GM19452 (cell line): ENCODE results near the gene SEMA6B.
"Not testable (repeated sequence)": the region's sequence is repeated elsewhere in the genome, so short reads cannot be mapped to it uniquely, and the experiment has no call there.

Source experiments
- ATAC-seq: cut with Tn5 transposase; IDR thresholded peaks from one replicate; pipeline ENCODE4 v1.9.1; 2021; ENCODE audit not compliant: unreplicated experiment

The SEMA6B gene

DNA sequence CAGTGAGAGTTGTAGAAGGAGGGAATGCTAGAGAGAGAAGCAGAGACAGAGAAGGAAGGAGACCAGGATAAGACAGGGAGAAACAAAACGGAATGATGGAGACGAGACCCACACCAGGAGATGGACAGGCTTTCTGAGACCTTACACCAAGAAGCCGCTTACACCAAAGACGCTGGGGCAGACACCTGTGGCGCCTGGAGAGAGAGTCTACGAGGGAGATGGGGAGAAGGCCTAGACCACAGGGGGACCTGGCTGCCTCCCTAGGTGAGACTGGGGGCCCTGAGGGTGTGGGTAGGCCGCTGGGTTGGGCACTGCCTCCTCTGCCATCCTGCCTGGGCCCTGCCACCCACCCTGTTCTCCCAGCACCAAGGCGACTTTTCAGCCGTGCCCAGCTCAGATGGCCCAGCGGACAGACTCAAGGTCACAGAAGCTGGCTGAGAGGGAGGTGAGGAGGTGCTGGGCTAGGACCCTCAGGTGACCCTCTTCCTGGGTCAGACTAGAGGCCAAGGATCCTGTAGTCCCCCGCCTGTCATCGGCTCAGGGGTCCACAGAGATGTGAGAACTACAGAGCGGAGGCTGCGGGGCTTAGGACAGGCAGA, 29.5 kb downstream of the SEMA6B start:
- no peak for ATAC-seq

DNA sequence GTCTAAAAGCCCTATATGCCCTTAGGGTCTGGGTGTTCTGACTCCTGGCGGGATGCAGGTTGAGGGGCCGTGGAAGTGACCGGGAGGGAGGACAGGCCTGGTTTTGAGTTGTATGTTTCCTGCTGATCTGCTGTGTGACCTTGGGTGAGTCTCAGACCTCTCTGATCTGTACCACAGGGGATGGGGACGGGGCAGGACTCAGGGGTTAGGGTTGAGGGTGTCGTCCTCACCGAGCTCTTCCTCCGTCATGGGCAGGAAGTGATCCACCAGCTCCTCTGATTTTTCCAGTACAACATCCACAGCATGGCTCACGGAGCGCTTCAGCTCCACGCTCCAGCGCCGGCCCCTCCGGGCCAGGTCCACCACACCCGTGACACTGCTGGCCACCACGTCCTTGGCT, 30.6 kb downstream of the SEMA6B start:
- ATAC-seq = no peak

DNA sequence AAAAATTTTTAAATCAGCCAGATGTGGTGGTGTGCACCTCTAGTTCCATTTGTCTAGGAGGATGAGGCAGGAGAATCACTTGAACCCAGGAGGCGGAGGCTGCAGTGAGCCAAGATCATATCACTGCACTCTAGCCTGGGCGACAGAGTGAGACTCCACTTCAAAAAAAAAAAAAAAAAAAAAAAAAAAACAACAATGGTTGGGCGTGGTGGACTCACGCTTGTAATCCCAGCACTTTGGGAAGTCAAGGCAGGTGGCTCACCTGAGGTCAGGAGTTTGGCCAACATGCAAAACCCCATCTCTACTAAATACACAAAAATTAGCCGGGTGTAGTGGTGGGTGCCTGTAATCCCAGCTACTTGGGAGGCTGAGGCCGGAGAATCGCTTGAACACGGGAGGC, 32.1 kb downstream of the SEMA6B start:
- ATAC-seq = not testable (repeated sequence)

DNA sequence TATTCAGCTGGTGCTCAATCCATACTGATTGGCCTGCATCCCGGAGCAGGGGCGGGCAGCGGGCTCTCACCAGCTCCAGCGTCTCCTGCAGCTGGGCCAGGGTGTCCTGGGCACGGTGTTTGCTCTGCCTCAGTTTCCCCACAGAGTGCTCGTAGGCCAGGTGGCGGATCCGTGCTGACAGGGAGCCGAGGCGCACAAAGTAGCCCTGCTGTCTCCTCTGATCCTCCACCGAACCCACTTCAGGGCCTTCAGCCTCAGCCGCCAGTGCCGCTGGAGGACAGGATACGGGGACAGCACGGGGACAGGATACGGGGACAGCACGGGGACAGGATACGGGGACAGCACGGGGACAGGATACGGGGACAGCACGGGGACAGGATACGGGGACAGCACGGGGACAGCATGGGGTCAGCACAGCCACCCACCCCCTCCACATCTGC, 33.9 kb downstream of the SEMA6B start:
- ATAC-seq = no peak

DNA sequence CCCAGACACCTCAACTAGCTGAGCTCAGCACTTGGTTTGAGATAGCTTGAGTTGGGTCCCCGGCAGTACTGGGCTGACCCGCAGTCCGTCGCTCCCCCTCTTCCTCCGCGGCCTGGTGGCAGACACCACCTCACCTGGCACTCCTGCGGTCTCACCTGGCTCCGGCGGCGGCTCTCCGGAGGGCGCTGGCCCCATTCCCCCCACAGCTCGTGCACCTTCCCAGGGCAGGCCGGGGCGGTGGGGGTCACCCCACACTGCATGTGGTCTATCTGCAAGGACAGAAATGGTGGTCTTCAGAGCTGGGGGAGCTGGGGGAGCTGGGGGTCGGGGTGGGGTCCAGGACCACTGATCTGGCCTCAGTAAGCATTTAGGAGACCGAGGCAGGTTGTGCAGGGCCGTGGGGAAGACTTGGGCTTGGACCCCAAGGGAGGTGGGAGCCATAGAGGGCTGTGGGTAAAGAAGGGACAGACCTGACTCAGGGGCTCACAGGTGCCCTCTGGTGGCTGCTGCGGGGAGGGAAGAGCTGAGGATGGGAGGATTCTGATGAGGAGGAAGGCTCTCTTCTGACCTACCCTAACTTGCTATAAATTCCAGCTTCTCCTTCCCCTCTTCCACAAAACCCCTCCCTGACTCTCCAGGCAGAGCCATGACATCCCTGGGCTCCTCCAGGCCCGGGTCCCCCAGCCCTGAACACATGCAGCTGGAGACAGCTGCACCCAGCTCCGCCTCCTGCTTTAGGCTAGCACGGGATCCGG, 34.5 kb downstream of the SEMA6B start:
- ATAC-seq = no peak

DNA sequence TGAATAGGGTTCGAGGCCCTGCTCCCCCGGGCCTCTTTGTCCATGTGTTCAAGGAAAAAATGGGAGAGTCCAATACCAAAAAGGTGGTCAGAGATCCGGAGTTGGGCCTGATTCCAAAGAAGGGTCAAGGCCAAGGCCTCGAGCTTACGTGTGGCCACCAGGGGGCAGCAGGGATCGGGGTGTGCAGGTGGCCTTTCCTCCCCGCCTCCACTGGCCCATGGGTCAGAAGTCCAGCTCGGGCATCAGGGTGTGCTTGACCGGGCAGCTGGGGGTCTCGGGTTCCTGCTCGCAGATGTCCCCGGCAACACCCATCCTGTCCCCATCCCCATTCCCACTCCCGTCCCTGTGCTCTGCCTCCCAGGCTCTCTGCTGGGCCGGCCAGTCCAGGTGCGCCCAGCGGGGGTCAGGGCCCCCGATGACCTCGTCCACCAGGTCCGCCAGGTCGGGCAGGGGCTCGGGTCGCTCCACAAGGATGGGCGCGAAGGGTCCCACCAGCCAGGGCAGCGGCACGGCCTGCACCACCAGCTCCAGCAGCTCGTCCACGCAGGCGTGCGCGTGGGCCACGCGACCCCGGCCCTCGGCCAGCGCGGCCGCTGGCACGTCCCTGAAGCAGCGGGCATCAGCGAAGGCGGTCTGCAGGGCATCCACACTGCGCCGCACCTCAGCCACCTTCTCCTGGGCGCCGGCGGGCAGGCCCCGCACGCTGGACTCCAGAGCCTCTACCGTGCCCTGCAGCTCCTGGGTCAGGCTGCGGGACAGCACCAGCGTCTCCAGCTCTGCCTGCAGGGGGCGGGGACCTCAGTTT, 36.0 kb downstream of the SEMA6B start:
- no peak for ATAC-seq

DNA sequence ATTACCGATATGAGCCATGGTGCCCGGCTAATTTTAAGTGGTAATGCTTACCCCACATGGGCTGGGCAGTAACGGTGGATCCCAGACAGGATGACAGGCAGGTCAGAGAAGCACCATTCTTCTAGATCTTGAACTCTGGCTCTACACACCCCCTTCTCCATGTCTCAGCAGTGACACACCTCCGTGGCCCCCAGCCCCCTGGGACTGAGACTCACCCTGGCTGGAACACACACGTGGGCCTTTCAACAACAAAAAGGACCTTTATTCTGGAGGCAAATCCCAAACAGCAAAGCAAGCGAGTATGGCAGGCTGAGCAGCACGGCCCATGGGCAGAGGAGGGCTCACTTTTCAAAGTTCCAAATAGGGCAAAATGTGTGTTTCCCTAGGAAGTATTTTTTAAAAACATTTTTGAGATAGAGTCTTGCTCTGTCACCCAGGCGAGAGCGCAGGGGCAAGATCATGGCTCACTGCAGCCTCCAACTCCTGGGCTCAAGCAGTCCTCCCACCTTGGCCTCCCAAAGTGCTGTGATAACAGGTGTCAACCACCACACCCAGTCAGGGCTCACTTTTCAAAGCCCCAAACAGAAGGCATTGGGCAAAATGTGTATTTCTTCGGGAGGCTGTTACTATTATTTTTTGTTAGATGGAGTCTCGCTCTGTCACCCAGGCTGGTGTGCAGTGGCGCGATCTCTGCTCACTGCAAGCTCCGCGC, 37.0 kb downstream of the SEMA6B start:
- no peak for ATAC-seq

DNA sequence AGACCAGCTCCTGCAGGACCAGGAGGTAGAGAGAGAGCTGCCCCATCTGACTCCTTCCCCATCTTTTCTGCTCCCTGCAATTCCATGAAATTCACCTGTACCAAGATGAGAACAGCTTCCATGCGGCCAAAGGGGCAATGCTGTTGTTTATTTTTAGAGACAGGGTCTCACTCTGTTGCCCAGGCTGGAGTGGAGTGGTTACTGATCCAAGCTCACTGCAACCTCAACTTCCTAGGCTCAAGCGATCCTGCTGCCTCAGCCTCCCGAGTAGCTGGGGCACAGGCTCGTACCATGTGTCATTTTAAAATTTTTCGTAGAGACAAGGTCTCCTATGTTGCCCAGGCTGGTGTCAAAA, 37.6 kb downstream of the SEMA6B start:
- no peak for ATAC-seq

DNA sequence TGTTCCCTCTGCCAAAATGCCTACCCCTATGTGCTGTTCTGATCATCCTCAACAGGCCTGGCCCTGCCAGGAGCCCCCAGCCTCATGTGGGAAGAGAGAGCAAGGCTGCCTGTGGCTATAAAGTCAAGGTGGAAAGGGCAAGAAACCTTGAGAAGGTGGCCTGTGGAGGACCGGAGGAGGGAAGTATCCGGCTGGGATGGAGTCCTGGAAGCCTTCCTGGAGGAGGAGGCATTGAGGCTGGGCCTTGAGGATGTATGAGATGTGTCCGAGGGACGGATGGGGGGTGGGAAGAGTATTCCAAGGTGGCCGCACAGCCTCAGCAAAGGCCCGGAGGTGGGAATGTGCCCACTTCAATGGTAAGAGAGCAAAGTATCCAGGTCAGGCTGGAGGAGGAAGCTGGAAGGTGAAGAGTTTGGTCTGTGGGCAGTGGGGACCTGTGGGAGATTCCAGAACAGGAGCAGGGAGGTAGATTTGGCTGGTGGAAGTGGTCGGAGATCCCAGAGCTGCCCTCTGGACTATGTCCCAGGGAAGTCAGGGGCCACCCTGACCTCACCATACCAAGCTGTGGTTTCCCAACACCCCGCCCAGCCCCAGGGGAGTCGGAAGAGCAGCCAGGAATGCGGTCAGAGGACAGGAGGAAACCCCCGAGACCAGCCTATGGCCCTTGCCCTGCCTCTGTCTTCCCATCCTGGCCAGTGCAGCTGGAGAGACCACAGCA, 38.2 kb downstream of the SEMA6B start:
- no peak for ATAC-seq

DNA sequence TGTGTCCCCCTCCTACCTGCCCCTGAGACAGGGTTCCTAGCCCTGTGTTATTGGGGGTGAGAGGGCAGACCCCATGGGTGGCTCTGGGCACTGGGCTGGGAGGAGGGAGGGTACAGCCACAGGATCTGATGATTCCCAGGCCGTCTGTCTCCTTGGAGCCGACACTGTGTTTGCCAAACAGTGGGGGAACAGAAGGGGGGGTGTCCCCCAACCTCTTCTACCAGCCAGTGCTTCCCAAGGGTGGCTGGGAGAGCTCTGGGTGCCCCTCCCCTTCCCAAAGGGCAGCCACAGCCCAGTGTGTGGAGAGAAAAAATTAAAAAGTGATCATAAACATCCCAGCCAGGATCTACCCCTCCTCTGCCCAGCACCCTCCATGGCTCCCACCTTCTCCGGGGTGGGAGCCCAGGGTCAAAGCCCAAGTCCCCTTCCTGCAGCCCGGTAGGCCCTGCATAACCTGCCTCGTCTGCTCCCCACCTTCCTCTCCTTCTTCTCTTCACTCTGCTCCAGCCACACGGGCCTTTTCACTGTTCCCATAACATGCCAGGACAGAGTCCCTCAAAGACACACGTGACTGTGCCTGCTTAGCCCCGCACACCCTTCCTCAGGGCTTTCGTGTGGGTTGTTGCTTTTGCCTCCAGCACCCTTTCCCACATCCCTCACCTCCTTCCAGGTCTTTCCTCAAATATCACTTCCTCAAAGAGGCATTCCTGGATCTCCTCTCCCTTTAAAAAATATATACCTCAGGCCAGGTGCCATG, 39.8 kb downstream of the SEMA6B start:
- ATAC-seq = no peak

DNA sequence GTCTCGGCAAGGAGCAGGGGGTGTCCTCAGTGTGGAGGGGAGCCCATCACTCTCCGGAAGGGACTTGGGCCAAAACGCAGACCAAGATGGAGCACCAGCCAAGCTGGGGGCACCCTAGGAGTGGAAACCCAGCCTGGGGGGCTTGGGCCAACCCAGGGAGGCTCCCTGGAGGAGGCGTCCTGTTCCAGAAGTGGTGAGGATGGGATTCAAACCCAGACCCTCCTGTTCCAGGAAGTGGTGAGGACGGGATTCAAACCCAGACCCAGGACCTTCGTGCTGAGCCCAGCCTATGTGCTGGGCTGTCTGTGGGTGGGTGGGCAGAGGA, 40.4 kb downstream of the SEMA6B start:
- no peak for ATAC-seq

DNA sequence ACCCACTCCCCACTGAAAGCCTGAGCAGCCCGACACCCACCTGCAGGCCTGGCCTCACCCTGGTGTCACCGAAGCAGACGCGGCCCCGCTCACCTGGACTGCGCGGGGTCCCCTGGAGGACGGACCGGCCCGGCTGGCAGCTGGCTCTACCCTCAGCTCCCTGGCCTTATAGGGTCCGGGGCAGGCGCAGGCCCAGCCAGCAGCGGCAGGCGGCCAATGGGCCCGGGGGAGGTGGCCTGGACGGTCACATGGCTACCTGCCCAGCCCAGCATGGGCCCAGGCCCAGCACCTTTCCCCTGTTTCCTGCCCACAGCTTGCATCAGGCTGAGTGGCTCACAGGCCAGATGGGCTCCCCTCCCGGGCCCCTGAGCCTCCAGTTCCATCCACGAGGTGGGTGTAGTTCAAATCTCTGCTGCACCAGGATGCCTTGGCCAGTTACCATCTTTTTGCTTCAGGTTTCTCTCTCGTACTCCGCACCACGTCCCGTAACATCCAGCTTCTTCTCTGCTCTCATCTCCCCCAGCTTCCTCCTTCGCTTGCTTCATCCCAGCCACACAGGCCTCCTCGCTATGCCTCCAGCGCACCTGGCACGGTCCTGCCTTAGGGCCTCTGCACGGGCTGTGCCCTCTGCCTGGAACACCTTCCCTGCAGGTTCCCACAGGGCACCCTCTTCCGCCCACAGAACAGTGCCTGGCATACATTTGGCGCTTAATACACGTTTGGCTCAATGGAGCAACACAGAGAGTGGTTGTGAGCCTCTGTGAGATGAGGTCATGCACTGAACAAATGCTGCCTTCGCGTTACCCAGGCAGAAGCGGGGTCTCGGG, 40.9 kb downstream of the SEMA6B start, which contains the start of gene PLIN4:
PLIN4 (minus strand) TSS at position 142 of the 827 bp plus-strand sequence. CDS start 214 bp downstream, outside the sequence.
- no peak for ATAC-seq

DNA sequence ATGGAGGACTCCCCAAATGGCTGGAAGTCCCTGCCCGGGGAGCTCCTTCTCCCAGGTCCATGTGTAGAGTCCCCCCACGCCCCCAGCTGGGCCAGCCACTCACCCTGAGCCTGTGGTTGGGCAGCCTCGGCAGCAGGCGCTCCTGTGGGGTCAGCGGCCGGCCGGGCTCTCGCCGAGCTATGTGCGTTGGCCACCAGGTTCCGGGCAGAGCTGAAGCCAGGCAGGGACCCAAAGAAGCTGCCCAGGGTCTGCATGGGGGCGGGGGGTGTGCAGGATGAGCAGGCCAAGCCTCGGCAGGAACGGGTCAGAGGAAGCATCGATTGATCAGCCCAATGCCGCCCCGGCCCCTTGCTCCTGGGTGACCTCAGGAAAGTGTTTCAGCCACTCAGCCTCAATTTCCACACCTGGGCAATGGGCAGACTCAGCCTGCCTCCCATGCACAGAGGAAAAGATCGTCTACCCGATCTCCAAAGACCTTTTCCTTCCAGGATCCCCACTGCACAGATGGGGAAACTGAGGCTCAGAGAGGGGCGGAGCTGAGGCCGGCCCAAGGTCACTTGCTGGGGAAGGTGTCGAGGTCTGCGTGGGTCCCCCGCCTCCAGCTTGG, 41.9 kb downstream of the SEMA6B start:
- no peak for ATAC-seq

DNA sequence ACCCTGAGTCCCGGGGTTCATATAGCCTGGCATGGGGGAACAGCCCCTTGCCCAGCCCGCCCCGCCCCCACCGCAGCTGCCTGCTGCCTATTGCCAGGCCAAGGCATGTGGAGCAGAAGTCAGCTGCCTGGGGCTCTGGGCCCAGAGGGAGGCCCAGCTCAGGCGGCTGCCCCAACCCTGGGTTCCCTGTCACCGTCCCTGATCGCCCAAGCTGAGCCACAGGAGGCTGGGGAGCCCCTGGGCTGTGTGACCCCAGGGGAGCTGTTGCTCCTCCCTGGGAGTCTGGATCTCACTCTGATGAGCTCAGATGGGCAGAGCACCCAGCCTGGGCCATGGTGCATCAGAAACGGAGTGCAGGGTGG, 42.6 kb downstream of the SEMA6B start:
- ATAC-seq = no peak

DNA sequence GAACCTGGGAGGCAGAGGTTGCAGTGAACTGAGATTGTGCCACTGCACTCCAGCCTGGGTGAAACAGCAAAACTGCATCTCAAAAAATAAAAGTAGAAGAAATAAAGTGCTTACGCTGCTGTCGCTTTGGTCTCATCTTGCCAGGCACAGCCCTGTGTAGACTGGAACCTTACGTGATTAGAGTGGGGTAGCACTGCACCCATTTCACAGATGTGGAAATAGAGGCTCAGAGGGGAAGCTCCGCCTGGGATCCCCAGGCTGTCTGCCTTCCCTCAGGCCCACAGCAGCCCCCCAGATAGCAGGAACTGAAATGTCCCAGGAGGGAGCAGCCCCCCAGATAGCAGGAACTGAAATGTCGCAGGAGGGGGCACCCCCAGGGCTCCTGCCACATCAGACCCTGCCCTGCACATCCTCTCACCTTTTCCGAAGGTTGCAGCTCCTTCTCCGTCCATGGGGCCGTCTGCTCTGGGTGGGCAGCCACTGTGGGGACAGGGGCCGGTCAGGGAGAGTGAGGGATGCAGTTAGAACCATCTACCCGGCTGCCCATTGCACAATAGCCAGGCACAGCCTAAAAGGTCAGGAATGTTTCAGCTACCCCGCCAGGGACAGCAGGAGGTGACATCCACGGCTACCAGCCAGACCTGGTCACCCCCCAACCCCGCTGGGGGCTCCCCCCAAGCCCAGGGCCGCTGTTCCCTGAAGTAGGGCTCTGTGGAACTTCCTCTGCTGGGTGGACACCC, 43.1 kb downstream of the SEMA6B start:
- no peak for ATAC-seq

DNA sequence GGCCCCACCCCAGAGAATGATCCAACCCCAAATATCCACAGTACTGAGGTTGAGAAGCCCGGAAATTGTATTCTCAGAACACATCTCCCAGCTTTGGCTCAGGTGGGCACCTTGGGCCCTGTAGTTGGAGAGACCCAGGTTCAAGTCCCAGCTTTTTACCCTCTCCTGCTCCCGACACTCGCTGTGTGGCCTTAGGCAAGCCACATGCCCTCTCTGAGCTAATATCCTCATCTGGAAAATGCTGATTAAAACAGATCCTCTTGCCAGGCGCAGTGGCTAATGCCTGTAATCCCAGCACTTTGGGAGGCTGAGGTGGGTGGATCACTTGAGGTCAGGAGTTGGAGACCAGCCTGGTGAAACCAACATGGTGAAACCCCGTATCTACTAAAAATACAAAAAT, 43.8 kb downstream of the SEMA6B start:
- ATAC-seq = no peak

DNA sequence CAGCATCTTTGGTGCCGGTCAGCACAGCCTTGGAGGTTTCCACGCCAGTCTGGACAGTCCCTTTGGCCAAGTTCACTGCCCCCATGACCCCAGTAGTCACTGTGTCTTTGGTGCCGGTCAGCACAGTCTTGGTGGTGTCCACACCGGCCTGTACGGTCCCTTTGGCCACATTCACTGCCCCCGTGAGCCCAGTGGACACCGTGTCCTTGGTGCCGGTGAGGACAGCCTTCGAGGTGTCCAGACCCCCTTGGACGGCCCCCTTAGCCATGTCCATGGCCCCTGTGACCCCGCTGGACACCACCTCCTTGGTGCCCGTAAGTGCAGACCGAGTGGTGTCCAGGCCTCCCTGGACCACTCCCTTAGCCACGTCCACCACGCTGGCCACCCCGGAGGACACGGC, 46.2 kb downstream of the SEMA6B start:
- ATAC-seq = no peak

DNA sequence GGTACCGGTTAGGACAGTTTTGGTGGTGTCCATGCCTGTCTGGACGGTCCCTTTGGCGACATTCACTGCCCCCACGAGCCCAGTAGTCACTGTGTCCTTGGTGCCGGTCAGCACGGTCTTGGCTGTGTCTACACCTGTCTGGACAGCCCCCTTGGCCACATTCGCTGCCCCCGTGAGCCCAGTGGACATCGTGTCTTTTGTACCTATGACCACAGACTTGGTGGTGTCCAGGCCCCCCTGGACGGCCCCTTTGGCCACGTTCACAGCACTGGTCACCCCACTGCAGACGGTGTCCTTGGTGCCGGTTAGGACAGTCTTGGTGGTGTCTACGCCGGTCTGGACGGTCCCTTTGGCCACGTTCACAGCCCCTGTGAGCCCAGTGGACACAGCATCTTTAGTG, 47.4 kb downstream of the SEMA6B start:
- no peak for ATAC-seq
